GM23338 (cell line): ENCODE data around the gene NDUFA12.

Source experiments
- CREB1 ChIP-seq: fragments of 250-450 bp; sonication (Bioruptor Pico); IDR thresholded peaks from 2 replicates; pipeline ENCODE4 v1.5.0; 2020; ENCODE audit warnings: low read depth, mild to moderate bottlenecking, moderate library complexity
- EZH2 ChIP-seq: fragments of 200-600 bp; sonication (generic); IDR thresholded peaks from one replicate; pipeline ENCODE4 v1.8.0; 2017; ENCODE audit warnings: antibody characterized with exemption, mild to moderate bottlenecking, low read depth; ENCODE audit not compliant: unreplicated experiment
- EZH2phosphoT487 ChIP-seq: fragments of 200-600 bp; sonication (generic); IDR thresholded peaks from one replicate; pipeline ENCODE4 v1.8.1; 2018; ENCODE audit warnings: antibody characterized with exemption; ENCODE audit not compliant: unreplicated experiment
- NANOG ChIP-seq: IDR thresholded peaks from 2 replicates; pipeline ENCODE4 v1.6.1; 2016; ENCODE audit warnings: antibody characterized with exemption, borderline replicate concordance
- POLR2AphosphoS5 ChIP-seq: IDR thresholded peaks from 2 replicates; pipeline ENCODE4 v1.6.1; 2016; ENCODE audit warnings: antibody characterized with exemption, low read depth
- ZNF114 ChIP-seq: fragments of 250-450 bp; sonication (Bioruptor Pico); IDR thresholded peaks from 2 replicates; pipeline ENCODE4 v1.5.0; 2020; ENCODE audit warnings: mild to moderate bottlenecking, moderate library complexity
- ZNF331 ChIP-seq: fragments of 250-450 bp; sonication (Bioruptor Pico); IDR thresholded peaks from 2 replicates; pipeline ENCODE4 v1.5.0; 2020; ENCODE audit warnings: low read depth, mild to moderate bottlenecking, moderate library complexity
- ZNF462 ChIP-seq: fragments of 250-450 bp; sonication (Bioruptor Pico); IDR thresholded peaks from 2 replicates; pipeline ENCODE4 v1.5.0; 2020; ENCODE audit warnings: mild to moderate bottlenecking, moderate library complexity
- TF ChIP-seq, protein P1 (sequence below), 2 experiments: fragments of 200-600 bp in 1 of 2; sonication (generic) in 1 of 2; conservative IDR thresholded peaks; 2 replicates each; pipeline versions ENCODE4 v1.5.1 to v1.6.1; 2016 to 2017; ENCODE audit warnings: antibody characterized with exemption in 2 of 2, low read depth in 2 of 2, mild to moderate bottlenecking in 2 of 2, moderate library complexity in 1 of 2
- TF ChIP-seq, protein P2 (sequence below): IDR thresholded peaks from one replicate; pipeline ENCODE4 v1.6.1; 2018; ENCODE audit warnings: antibody characterized with exemption; ENCODE audit not compliant: unreplicated experiment

GRCh38 chr12:94930772-94931171 lies 72.7 kb downstream of the NDUFA12 start:
- TF ChIP-seq, protein P1, sequence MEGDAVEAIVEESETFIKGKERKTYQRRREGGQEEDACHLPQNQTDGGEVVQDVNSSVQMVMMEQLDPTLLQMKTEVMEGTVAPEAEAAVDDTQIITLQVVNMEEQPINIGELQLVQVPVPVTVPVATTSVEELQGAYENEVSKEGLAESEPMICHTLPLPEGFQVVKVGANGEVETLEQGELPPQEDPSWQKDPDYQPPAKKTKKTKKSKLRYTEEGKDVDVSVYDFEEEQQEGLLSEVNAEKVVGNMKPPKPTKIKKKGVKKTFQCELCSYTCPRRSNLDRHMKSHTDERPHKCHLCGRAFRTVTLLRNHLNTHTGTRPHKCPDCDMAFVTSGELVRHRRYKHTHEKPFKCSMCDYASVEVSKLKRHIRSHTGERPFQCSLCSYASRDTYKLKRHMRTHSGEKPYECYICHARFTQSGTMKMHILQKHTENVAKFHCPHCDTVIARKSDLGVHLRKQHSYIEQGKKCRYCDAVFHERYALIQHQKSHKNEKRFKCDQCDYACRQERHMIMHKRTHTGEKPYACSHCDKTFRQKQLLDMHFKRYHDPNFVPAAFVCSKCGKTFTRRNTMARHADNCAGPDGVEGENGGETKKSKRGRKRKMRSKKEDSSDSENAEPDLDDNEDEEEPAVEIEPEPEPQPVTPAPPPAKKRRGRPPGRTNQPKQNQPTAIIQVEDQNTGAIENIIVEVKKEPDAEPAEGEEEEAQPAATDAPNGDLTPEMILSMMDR (conservative IDR thresholded peaks at IDR 0.05; ENCODE audit: low read depth in 2 of 2) = no peak
- TF ChIP-seq POLR2AphosphoS5 (no peak), EZH2 (no peak), ZNF462 (CRISPR knock-in tag) (no peak), NANOG (no peak), EZH2phosphoT487 (no peak), ZNF114 (CRISPR knock-in tag) (no peak), CREB1 (no peak), ZNF331 (CRISPR knock-in tag) (no peak)
- TF ChIP-seq, protein P2, sequence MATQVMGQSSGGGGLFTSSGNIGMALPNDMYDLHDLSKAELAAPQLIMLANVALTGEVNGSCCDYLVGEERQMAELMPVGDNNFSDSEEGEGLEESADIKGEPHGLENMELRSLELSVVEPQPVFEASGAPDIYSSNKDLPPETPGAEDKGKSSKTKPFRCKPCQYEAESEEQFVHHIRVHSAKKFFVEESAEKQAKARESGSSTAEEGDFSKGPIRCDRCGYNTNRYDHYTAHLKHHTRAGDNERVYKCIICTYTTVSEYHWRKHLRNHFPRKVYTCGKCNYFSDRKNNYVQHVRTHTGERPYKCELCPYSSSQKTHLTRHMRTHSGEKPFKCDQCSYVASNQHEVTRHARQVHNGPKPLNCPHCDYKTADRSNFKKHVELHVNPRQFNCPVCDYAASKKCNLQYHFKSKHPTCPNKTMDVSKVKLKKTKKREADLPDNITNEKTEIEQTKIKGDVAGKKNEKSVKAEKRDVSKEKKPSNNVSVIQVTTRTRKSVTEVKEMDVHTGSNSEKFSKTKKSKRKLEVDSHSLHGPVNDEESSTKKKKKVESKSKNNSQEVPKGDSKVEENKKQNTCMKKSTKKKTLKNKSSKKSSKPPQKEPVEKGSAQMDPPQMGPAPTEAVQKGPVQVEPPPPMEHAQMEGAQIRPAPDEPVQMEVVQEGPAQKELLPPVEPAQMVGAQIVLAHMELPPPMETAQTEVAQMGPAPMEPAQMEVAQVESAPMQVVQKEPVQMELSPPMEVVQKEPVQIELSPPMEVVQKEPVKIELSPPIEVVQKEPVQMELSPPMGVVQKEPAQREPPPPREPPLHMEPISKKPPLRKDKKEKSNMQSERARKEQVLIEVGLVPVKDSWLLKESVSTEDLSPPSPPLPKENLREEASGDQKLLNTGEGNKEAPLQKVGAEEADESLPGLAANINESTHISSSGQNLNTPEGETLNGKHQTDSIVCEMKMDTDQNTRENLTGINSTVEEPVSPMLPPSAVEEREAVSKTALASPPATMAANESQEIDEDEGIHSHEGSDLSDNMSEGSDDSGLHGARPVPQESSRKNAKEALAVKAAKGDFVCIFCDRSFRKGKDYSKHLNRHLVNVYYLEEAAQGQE = no peak
